GM23338 (cell line): ENCODE measurements around the gene TFPT. TPM values are rescaled to one million over a fixed set of nuclear protein-coding genes. Genes with fewer than 3 reads are reported as not detected.

Experiments used
- ATAC-seq: fragments of 200-7000 bp; cut with Tn5 transposase; 3 replicates; pipeline ENCODE4 v1.9.1; 2020
- DNase-seq: peaks from one replicate; pipeline ENCODE4 v3.0.0-alpha.2; 2015; ENCODE audit warnings: low spot score
- H2AFZ ChIP-seq: fragments of 200-600 bp; sonication (generic); 2 replicates; pipeline ENCODE4 v1.8.0; 2016; ENCODE audit warnings: antibody characterized with exemption, mild to moderate bottlenecking, moderate library complexity
- H3F3A ChIP-seq: fragments of 200-600 bp; sonication (generic); replicated peaks from 2 replicates; pipeline ENCODE4 v1.8.0; 2017; ENCODE audit warnings: antibody characterized with exemption, mixed run types, low read depth
- H3K27ac ChIP-seq: fragments of 200-600 bp; sonication (generic); 2 replicates; pipeline ENCODE4 v1.6.1; 2016; ENCODE audit warnings: low read depth
- H3K27me3 ChIP-seq: fragments of 200-600 bp; sonication (generic); 2 replicates; pipeline ENCODE4 v1.8.0; 2016; ENCODE audit warnings: mild to moderate bottlenecking, mixed run types, moderate library complexity; ENCODE audit not compliant: insufficient read depth
- H3K36me3 ChIP-seq: fragments of 200-600 bp; sonication (generic); 2 replicates; pipeline ENCODE4 v1.8.0; 2016; ENCODE audit warnings: mild to moderate bottlenecking; ENCODE audit not compliant: insufficient read depth
- H3K4me1 ChIP-seq: fragments of 200-600 bp; sonication (generic); 2 replicates; pipeline ENCODE4 v1.8.0; 2016; ENCODE audit warnings: mild to moderate bottlenecking, moderate library complexity; ENCODE audit not compliant: insufficient read depth
- H3K4me2 ChIP-seq: fragments of 200-600 bp; sonication (generic); 2 replicates; pipeline ENCODE4 v1.7.1; 2017; ENCODE audit warnings: mixed run types
- H3K4me3 ChIP-seq: fragments of 200-600 bp; sonication (generic); 2 replicates; pipeline ENCODE4 v1.6.1; 2016; ENCODE audit warnings: mixed run types
- H3K79me2 ChIP-seq: fragments of 200-600 bp; sonication (generic); replicated peaks from 2 replicates; pipeline ENCODE4 v1.8.0; 2017; ENCODE audit warnings: mild to moderate bottlenecking; ENCODE audit not compliant: insufficient read depth
- H3K9me2 ChIP-seq: fragments of 200-600 bp; sonication (generic); 2 replicates; pipeline ENCODE4 v1.8.0; 2017; ENCODE audit not compliant: insufficient read depth
- H4K20me1 ChIP-seq: fragments of 200-600 bp; sonication (generic); replicated peaks from 2 replicates; pipeline ENCODE4 v1.8.0; 2017; ENCODE audit warnings: mild to moderate bottlenecking; ENCODE audit not compliant: insufficient read depth
- H3K27ac Mint-ChIP-seq: 2 replicates; pipeline ENCODE4 v1.8.0; 2020; ENCODE audit warnings: inconsistent platforms, mild to moderate bottlenecking, moderate library complexity, mixed read lengths
- H3K27me3 Mint-ChIP-seq: 3 replicates; pipeline ENCODE4 v1.8.0; 2022; ENCODE audit warnings: low read depth, mild to moderate bottlenecking, moderate library complexity, mixed read lengths, inconsistent platforms; ENCODE audit not compliant: insufficient read depth, poor library complexity
- H3K36me3 Mint-ChIP-seq: 3 replicates; pipeline ENCODE4 v1.8.0; 2021; ENCODE audit warnings: low read depth, mild to moderate bottlenecking, inconsistent platforms, moderate library complexity, mixed read lengths
- H3K4me1 Mint-ChIP-seq: 3 replicates; pipeline ENCODE4 v1.8.0; 2020; ENCODE audit warnings: mild to moderate bottlenecking, inconsistent platforms, mixed read lengths
- H3K4me3 Mint-ChIP-seq: 3 replicates; pipeline ENCODE4 v1.8.0; 2021; ENCODE audit warnings: moderate library complexity, mild to moderate bottlenecking, inconsistent platforms, mixed read lengths
- H3K9me3 Mint-ChIP-seq: 3 replicates; pipeline ENCODE4 v1.8.0; 2020; ENCODE audit warnings: moderate library complexity, mild to moderate bottlenecking, inconsistent platforms, mixed read lengths
- CREB1 ChIP-seq: fragments of 250-450 bp; sonication (Bioruptor Pico); IDR thresholded peaks from 2 replicates; pipeline ENCODE4 v1.5.0; 2020; ENCODE audit warnings: low read depth, mild to moderate bottlenecking, moderate library complexity
- EZH2 ChIP-seq: fragments of 200-600 bp; sonication (generic); IDR thresholded peaks from one replicate; pipeline ENCODE4 v1.8.0; 2017; ENCODE audit warnings: antibody characterized with exemption, mild to moderate bottlenecking, low read depth; ENCODE audit not compliant: unreplicated experiment
- EZH2phosphoT487 ChIP-seq: fragments of 200-600 bp; sonication (generic); IDR thresholded peaks from one replicate; pipeline ENCODE4 v1.8.1; 2018; ENCODE audit warnings: antibody characterized with exemption; ENCODE audit not compliant: unreplicated experiment
- NANOG ChIP-seq: IDR thresholded peaks from 2 replicates; pipeline ENCODE4 v1.6.1; 2016; ENCODE audit warnings: antibody characterized with exemption, borderline replicate concordance
- POLR2AphosphoS5 ChIP-seq: IDR thresholded peaks from 2 replicates; pipeline ENCODE4 v1.6.1; 2016; ENCODE audit warnings: antibody characterized with exemption, low read depth
- STAT1 ChIP-seq: IDR thresholded peaks from one replicate; pipeline ENCODE4 v1.6.1; 2016; ENCODE audit warnings: antibody characterized with exemption; ENCODE audit not compliant: unreplicated experiment
- polyA plus RNA-seq: library from polyadenylated mRNA; unstranded; fragments of >200 nt; fragmentation: Nextera tagmentation; extraction: Ambion mirVana; gene quantifications from 2 replicates; pipeline ENCODE4 v1.2.1, GENCODE V29; 2016
- total RNA-seq: library from RNA; depleted of rRNA; stranded (reverse); fragments of >200 nt; shearing (Covaris generic); gene quantifications from 2 replicates; pipeline ENCODE4 v1.2.3, GENCODE V29; 2014
- TF ChIP-seq, protein P1 (sequence below), 2 experiments: fragments of 200-600 bp in 1 of 2; sonication (generic) in 1 of 2; conservative IDR thresholded peaks; 2 replicates each; pipeline versions ENCODE4 v1.5.1 to v1.6.1; 2016 to 2017; ENCODE audit warnings: antibody characterized with exemption in 2 of 2, low read depth in 2 of 2, mild to moderate bottlenecking in 2 of 2, moderate library complexity in 1 of 2
- TF ChIP-seq, protein P2 (sequence below): IDR thresholded peaks from one replicate; pipeline ENCODE4 v1.6.1; 2018; ENCODE audit warnings: antibody characterized with exemption; ENCODE audit not compliant: unreplicated experiment
- TF ChIP-seq, protein P3 (sequence below): IDR thresholded peaks from 2 replicates; pipeline ENCODE4 v1.6.1; 2016; ENCODE audit warnings: antibody characterized with exemption

The TFPT gene
- total and polyA plus RNA-seq, 2 experiments from 2014 or later: 12.0 to 18.3 TPM

GRCh38 chr19:54104998-54105715, 10.3 kb downstream of the TFPT start (continued):
- TF ChIP-seq CREB1 (CRISPR knock-in tag) (no peak), STAT1 (no peak), POLR2AphosphoS5 (no peak), EZH2 (no peak), EZH2phosphoT487 (no peak), NANOG (no peak)
- TF ChIP-seq, protein P1, sequence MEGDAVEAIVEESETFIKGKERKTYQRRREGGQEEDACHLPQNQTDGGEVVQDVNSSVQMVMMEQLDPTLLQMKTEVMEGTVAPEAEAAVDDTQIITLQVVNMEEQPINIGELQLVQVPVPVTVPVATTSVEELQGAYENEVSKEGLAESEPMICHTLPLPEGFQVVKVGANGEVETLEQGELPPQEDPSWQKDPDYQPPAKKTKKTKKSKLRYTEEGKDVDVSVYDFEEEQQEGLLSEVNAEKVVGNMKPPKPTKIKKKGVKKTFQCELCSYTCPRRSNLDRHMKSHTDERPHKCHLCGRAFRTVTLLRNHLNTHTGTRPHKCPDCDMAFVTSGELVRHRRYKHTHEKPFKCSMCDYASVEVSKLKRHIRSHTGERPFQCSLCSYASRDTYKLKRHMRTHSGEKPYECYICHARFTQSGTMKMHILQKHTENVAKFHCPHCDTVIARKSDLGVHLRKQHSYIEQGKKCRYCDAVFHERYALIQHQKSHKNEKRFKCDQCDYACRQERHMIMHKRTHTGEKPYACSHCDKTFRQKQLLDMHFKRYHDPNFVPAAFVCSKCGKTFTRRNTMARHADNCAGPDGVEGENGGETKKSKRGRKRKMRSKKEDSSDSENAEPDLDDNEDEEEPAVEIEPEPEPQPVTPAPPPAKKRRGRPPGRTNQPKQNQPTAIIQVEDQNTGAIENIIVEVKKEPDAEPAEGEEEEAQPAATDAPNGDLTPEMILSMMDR (conservative IDR thresholded peaks at IDR 0.05; ENCODE audit: low read depth in 2 of 2): no peak
- TF ChIP-seq, protein P2, sequence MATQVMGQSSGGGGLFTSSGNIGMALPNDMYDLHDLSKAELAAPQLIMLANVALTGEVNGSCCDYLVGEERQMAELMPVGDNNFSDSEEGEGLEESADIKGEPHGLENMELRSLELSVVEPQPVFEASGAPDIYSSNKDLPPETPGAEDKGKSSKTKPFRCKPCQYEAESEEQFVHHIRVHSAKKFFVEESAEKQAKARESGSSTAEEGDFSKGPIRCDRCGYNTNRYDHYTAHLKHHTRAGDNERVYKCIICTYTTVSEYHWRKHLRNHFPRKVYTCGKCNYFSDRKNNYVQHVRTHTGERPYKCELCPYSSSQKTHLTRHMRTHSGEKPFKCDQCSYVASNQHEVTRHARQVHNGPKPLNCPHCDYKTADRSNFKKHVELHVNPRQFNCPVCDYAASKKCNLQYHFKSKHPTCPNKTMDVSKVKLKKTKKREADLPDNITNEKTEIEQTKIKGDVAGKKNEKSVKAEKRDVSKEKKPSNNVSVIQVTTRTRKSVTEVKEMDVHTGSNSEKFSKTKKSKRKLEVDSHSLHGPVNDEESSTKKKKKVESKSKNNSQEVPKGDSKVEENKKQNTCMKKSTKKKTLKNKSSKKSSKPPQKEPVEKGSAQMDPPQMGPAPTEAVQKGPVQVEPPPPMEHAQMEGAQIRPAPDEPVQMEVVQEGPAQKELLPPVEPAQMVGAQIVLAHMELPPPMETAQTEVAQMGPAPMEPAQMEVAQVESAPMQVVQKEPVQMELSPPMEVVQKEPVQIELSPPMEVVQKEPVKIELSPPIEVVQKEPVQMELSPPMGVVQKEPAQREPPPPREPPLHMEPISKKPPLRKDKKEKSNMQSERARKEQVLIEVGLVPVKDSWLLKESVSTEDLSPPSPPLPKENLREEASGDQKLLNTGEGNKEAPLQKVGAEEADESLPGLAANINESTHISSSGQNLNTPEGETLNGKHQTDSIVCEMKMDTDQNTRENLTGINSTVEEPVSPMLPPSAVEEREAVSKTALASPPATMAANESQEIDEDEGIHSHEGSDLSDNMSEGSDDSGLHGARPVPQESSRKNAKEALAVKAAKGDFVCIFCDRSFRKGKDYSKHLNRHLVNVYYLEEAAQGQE: no peak

DNA sequence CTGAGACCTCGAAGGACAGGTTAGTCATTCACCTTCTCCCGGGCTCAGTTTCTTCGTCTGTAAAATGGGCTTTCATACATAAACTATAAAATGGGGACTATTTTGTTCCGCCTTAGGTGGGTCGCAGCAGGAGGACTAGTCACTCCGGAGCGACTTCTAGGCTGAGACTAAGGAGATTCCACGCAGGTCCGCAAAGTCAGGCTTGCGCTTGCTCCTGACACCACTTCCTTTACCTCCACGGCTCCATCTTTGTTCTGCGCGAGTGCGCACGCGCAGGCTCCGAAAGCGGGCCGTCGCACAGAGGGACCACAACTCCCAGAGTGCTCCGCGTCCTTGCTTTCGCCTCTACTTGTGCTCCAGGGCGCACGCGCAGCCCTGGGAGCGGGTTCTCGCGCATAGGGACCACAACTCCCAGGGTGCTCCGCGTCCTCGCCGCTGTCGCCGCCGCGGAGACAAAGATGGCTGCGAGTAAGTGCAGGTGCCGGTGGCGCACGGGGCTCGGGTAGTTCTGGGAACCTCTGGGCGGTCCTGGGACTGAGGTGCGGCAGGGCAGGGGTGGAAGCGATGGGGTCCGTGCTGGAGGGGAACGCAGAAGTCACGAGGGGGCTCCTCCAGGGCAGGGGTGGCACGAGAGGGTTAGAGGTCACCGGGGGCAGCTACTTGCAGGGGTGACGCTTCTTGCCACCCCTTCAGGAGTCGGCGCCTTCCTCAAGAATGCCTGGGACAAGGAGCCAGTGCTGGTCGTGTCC, 12.9 kb downstream of the TFPT start, which contains the start of gene NDUFA3:
NDUFA3 (plus strand) TSS at position 435 of the 749 bp plus-strand sequence; CDS start at position 459, 24 bp downstream.
- H3K4me3 Mint-ChIP-seq: peak within 1 kb of the TSS; percentile 99
- TF ChIP-seq EZH2: no peak
- peak; percentile 91 for TF ChIP-seq POLR2AphosphoS5
- TF ChIP-seq NANOG: no peak
- TF ChIP-seq CREB1 (CRISPR knock-in tag): peak; percentile 74
- TF ChIP-seq, protein P3, sequence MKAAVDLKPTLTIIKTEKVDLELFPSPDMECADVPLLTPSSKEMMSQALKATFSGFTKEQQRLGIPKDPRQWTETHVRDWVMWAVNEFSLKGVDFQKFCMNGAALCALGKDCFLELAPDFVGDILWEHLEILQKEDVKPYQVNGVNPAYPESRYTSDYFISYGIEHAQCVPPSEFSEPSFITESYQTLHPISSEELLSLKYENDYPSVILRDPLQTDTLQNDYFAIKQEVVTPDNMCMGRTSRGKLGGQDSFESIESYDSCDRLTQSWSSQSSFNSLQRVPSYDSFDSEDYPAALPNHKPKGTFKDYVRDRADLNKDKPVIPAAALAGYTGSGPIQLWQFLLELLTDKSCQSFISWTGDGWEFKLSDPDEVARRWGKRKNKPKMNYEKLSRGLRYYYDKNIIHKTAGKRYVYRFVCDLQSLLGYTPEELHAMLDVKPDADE: peak; percentile 98
- no peak for TF ChIP-seq STAT1
- peaks cover 17% of the 10 kb centered on the region for H3K27me3 Mint-ChIP-seq
- ATAC-seq: peak; percentile 95
- H3K36me3 Mint-ChIP-seq: peaks cover 24% of the 10 kb centered on the region
- peak within 1 kb of the TSS; percentile 73 for H3K4me3 ChIP-seq
- H3K4me1 Mint-ChIP-seq: peaks cover 10% of the 10 kb centered on the region
- H3K4me1 ChIP-seq: peaks cover 5% of the 10 kb centered on the region; the same call in 1 of the 2 replicates
- peaks cover 4% of the 10 kb centered on the region; the same call in 1 of the 2 replicates for H4K20me1 ChIP-seq
- peak within 1 kb of the TSS; percentile 99 for H3K4me2 ChIP-seq
- H3K9me3 Mint-ChIP-seq: no peaks in the 10 kb centered on the region; the same call in 1 of the 3 replicates
- H2AFZ ChIP-seq: 0 out of 2 replicates have a peak within 1 kb of the TSS, but pooled peaks have one; percentile 9
- H3K36me3 ChIP-seq: no peaks in the 10 kb centered on the region; the same call in 1 of the 2 replicates
- peaks cover 22% of the 10 kb centered on the region for H3K79me2 ChIP-seq
- no peaks in the 10 kb centered on the region for H3K9me2 ChIP-seq
- peak within 1 kb of the TSS; percentile 98 for H3K27ac Mint-ChIP-seq
- H3K27ac ChIP-seq: peak within 1 kb of the TSS; percentile 86
- peaks cover 5% of the 10 kb centered on the region; the same call in 1 of the 2 replicates for H3K27me3 ChIP-seq
- no peaks in the 10 kb centered on the region for H3F3A ChIP-seq
- DNase-seq: peak; percentile 99
